ENCODE measurements around the gene CDK5.
A peak's percentile ranks its signal among the peaks of the same experiment; 100 is the strongest.

DNA sequence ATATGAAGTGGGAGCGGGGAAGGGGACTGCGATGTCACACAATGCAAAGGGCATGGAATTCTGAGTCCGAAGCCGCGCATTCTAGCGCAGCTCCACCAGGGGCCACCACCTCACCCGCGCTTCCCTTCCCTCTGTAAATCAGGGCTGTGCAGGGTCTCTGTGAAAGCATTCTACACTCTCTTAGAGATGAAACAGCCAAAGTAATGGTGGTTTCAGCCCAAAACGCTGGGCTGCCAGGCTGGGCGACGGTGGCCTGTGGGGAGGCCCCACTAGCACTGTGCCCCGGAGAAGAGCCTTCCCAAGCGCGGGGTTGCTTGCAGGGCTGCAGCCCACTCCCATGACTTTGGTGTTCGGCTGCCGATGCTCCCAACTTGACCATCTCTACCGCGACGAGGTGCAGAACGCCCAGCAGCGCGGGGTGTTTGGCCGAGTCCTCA lies 44.8 kb downstream of the CDK5 start:
- TF ChIP-seq CTCF (IDR thresholded peaks at IDR 0.05; ENCODE audit: low read depth, low read length) (peak; percentile 26), EZH2phosphoT487 (IDR thresholded peaks at IDR 0.05; ENCODE audit: low read depth) (no peak)
